ENCODE results near the gene ALPK3. TPM values are rescaled to one million over a fixed set of nuclear protein-coding genes. Genes with fewer than 3 reads are reported as not detected.

Gene ALPK3
- total RNA-seq, 4 donors from 2014 or later, result 0.42 to 1.4 (median 0.46) TPM

DNA sequence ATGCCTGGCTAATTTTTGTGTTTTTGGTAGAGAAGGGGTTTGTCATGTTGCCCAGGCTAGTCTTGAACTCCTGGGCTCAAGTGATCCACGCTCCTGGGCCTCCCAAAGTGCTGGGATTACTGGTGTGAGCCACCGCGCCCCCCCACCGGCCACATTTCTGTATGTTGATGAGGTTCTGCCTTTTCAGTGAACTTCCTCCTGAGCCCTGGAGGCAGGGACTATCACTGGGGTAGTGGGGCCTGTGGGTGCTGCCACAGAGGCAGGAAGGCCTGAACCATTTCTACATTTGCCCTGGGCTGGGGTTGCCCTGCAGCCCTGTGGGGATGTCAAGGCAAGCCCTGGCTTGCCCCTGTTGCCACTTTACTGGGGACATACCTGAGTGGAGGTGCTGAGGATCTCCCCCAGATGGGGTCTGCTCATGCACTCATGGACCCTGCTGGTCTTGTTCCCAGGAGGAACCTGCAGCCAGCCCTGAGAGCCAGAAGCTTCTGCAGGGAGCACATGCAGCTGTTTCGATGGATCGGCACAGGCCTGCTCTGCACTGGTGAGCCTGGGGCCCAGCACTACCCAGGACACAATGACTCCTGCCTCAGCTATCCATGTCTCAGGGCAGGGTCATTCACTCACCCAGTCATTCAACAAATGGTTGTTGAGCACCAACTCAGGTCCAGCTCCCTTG, 73.0 kb downstream of the ALPK3 start:
- TF ChIP-seq CTCF (IDR thresholded peaks at IDR 0.05) (no peak), POLR2A (IDR thresholded peaks at IDR 0.05) (no peak)
- WGBS, 2 donors, result 95 to 100% methylated on average over 4 to 6 of the region's 6 CpGs
- intact Hi-C loops (cut with DNase I; ENCODE audit: low total_unique reads), result no loop called here
- no peak overlapping the region for H3K4me3 ChIP-seq (ENCODE audit: low read depth, poor library complexity, severe bottlenecking)
- no peak for DNase-seq (ENCODE audit: low spot score in 2 of 2)

DNA sequence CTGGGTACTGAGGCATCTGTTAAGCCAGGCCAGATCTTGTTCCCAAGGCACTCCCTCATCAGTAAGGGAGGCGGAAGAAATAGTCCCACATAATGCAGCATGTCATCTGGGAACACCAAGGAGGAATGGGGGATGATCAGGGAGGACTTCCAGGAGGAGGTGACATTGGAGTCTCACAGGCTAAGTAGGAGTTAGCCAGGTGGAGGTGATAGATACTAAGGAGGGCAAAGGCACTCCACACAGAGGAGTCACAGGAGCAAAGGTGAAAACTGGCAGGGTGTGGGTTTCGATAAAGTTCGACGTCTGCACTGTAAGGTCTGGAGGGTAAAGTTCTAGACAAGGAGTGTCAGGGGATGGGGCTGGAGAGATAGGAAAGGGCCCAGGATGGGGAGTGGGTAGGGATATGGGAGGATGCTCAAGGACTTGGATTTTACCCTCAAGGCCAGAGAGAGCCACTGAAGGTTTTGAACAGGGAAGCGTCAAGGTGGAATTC, 73.6 kb downstream of the ALPK3 start:
- 95 to 99% methylated on average over 5 of the region's 5 CpGs for WGBS, 2 donors
- DNase-seq (ENCODE audit: low spot score in 2 of 2), result no peak
- intact Hi-C loops (cut with DNase I; ENCODE audit: low total_unique reads), result no loop called here
- H3K4me3 ChIP-seq (ENCODE audit: low read depth, poor library complexity, severe bottlenecking), result no peak overlapping the region
- TF ChIP-seq CTCF (IDR thresholded peaks at IDR 0.05) (no peak), POLR2A (IDR thresholded peaks at IDR 0.05) (no peak)

DNA sequence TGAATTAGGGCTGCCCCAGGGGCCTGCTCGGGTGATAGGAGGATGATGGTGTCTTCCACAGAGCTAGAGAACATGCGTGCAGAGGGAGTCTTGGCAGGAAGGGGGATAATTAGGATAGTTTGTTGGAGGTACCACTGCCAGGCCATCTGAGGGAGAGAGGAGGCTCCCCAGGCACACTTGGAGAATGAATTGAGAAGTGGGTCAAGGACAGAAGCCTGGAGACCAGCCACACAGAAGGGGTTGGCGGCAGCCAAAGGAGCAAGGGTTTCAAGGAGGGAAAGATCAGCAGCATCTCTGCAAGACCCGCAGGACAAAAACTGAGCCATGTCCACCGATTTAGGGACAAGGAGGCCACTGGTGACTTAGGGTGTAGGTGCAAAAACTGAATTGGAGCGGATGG, 74.2 kb downstream of the ALPK3 start:
- TF ChIP-seq CTCF (IDR thresholded peaks at IDR 0.05) (no peak), POLR2A (IDR thresholded peaks at IDR 0.05) (no peak)
- H3K4me3 ChIP-seq (ENCODE audit: low read depth, poor library complexity, severe bottlenecking), result no peak overlapping the region
- intact Hi-C loops (cut with DNase I; ENCODE audit: low total_unique reads), result no loop called here
- DNase-seq (ENCODE audit: low spot score in 2 of 2), result no peak
- 87 to 88% methylated on average over 6 of the region's 6 CpGs for WGBS, 2 donors

DNA sequence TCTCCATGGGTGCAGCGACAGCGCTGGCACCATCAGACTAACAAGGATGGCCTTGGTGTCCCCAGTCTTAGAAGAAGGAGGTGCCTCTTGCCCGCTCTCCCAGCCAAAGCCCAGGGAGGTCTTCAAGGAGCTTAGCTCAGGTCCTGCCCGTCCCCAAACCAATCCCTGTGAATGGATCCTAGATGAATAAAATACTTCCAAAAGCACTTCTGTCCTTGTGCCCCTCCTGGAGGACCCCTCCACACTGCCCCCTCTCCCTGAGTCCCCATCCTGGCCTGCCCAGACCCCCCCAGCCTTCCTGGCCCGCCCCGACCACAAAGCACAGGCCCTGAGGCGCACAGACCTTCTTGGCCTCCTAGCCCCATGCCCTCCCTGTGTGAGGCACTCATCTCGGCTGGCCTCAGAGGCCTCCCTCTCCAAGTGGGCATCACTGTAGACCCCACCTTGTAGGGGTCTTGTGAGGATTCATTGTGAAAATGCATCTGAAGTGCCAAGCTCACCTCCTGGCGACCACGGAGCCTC, 75.7 kb downstream of the ALPK3 start:
- DNase-seq (ENCODE audit: low spot score in 2 of 2), result no peak
- WGBS, 2 donors, result 92 to 95% methylated on average over 10 of the region's 10 CpGs
- intact Hi-C loops (cut with DNase I; ENCODE audit: low total_unique reads), result no loop called here
- TF ChIP-seq POLR2A (IDR thresholded peaks at IDR 0.05) (no peak), CTCF (IDR thresholded peaks at IDR 0.05) (no peak)
- H3K4me3 ChIP-seq (ENCODE audit: low read depth, poor library complexity, severe bottlenecking), result no peak overlapping the region

DNA sequence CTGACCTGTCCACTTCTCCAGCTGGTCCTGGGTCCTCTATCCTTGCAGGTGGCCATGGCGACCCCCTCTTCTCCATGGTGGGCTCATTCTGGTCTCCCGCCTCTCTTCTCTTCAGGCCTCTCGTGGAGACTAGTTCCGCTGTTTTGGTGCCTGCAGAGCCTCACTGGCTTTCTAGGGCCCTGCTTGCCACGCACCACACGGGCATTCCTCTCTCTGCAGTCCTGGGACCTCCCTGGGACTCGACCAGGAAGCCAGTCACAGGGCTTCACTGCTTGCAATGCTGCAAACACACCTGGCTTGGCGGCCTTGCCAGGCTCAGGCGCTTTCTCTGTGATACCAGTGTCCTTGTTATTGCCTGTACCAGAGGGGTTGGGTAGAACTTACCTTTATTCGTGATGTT, 76.5 kb downstream of the ALPK3 start:
- intact Hi-C loops (cut with DNase I; ENCODE audit: low total_unique reads), result no loop called here
- no peak for DNase-seq (ENCODE audit: low spot score in 2 of 2)
- WGBS, 2 donors, result 84 to 95% methylated on average over 10 of the region's 10 CpGs
- no peak overlapping the region for H3K4me3 ChIP-seq (ENCODE audit: low read depth, poor library complexity, severe bottlenecking)
- TF ChIP-seq CTCF (IDR thresholded peaks at IDR 0.05), result no peak
- TF ChIP-seq POLR2A (IDR thresholded peaks at IDR 0.05), result no peak

All from lower leg skin (tissue), 4 donors.